Dermis microvascular lymphatic vessel endothelial cell (primary cell): Measurements from ENCODE around the gene LZTS2. TPM values are rescaled to one million over a fixed set of nuclear protein-coding genes. Genes with fewer than 3 reads are reported as not detected.

Experiments
- DNase-seq, 2 donors: peaks; one replicate each; pipeline versions ENCODE4 v3.0.0 to v3.0.0-alpha.2; 2010; ENCODE audit warnings: low read depth in 2 of 2
- total RNA-seq: library from RNA; depleted of rRNA; stranded (reverse); fragments of >200 nt; gene quantifications from 2 replicates; pipeline ENCODE4 v1.2.1, GENCODE V29; 2014

Gene LZTS2
- total RNA-seq, 1 donor from 2014 or later: 33.9 TPM

DNA sequence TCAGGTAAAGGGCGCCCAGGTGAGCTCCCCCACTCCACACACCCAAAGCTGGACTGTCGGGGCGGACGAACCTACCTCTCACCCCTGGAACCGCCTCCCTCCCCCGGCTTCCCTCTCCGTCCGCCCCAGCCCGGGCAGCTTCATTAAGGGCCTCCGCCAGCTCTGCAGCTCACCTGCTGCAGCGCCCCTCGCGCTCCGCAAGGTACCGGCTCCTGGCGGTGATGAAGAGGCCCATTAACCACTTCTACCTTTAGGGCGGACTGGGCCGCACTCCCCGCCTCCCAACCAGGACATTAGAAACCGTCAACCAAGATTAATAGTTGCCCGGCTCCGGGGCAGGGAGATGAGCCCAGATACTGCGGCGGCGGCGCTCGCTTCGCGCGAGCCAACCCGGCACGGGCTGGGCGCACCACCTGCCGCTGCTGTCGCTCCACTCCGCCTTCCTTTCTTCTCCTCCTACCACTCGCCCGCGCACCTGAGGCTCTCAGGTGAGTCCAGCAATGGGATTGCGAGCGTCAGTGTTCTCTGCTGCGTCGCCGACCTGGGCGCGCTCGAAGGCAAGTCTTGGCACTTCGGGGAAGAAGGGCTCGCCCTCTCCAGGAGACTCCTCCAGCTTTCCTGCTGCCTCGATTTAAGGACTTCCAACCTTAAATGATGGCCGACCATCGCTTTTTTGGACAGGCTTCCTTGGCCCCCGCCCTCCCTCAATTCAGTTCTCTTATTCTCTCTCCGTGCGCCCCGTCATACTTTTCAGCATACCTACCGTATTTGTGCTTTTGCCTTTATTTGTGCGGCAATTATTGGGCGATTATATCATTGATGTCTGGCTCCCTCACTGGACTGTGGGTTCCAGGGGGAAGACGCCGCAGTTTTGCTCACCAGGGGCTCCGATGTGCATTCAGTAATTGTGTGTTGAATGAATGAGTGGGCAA lies 48.6 kb downstream of the LZTS2 start:
- DNase-seq: no peak

DNA sequence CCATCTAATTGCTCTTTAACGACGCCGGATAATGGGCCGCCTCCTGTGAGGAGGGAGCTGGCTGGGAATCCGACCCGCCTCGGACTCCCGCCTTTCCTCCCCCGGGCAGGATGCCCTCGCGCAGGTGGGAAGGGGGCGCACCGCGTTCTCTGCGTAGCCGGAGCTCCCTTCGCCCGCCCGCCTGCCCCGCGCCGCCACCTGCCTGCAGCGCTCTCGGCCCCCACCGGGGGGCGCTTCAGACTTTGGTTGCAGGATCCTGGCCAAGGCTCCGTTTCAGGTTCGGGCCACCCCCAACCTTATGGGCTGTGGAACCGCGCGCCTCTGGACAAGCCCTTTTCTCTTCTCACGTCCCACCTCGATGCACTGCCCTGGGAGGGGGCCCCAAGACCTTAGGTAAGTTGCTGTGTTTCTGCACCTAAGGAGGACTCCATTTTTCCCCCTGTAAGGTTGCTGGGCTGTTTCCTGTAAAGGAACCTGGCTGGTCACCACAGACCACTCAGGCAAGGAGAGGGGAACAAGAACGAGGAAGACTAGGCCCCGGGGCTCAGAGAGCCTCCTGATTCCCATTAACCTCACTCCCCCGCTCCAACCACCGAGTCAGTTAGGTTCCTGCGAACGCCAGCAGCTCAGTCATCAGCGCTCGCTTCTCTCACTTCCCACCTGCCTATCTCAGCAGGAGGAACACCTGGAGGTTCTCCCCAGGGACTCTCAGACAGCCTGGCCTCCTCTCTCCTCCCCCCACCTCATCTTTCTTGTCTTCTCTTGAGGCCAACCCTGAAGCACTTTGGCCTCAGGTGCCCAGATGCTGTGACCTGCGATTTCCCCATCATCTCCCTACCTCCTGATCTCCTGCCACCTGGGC lies 50.8 kb downstream of the LZTS2 start:
- DNase-seq: peak in 1 of 2 donors; percentile 51

DNA sequence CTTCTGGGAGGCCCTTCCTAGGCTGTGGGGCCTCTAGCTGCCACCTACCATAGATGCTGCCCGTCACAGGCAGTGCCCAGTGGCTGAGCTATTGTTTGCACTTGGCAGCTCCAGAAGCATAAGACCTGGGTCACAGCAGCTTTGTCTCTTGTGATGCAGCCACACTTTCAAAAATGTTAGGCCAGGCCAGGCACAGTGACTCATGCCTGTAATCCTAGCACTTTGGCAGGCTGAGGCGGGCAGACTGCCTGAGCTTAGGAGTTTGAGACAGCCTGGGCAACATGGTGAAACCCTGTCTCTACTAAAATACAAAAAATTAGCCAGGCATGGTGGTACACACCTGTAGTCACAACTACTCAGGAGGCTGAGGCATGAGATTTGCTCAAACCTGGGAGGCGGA lies 52.7 kb downstream of the LZTS2 start:
- DNase-seq: no peak

DNA sequence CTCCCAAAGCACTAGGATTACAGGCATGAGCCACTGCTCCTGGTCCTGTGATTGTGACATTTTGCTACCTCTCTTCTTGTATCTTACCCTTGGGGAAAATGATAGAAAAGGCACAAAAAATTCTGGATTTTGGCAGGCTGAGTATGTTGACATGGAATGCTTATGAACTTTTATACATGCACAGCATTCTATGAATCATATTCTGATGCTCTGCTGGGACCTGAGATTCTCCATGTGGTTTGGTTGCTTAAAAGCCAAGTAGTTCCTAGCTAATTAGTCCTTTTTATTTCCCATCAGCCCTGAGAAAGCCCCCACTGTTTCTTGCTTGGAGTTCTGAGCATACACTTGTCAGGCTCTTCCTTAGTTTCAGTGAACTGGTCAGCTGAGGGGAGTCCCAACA lies 53.9 kb downstream of the LZTS2 start:
- no peak for DNase-seq

DNA sequence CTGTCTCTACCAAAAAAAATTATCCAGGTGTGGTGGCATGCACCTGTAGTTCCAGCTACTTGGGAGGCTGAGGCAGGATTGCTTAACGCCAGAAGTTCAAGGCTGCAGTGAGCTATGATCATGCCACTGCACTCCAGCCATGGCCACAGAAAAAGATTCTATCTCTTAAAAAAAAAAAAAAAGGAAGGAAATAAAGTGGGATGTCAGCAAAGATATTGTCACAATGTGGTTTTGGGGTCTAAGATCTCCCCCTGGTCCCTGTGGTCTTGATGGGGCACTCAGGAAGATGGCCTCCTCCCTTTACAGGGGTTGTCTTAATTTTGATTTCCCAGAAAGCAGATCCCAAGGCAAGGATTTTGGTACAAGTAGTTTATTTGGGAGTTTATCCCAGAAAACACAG lies 54.7 kb downstream of the LZTS2 start:
- DNase-seq: no peak

DNA sequence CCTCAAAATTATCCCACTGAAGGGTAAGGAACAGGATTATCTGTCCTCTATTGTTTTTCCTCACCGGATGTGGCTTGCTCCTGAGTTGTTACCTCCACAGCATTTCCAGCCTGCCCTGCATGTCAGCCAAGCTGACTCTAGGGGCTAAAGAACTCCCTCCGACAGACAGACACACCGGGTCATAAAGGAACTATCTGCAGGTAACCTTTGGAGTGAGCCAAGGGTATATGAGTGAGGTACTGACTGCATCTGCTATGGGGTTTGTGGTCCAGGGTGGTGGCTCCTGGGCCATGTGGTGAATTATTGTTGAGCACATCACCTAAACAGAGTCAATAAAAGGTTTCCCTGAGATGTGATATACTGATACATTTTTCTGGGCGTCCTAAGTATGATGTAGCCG lies 55.3 kb downstream of the LZTS2 start:
- DNase-seq: no peak

DNA sequence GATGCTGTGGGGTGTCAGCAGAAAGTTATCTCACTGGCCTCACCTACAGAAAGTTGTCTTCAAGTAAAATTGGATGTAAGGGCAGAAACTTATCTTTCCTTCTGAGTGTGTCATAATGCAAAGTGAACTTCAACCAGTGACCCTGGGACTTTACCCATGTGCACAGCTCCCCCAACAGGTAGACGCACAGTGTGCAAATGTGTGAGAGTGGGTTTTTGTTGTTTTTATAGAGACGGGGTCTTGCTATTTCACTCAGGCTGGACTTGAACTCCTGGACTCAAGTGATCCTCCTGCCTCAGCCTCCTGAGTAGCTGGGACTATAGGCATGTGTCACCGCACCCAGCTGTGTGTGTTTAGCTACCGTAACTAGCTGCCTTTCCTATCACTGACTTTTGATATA lies 55.8 kb downstream of the LZTS2 start:
- DNase-seq: no peak

DNA sequence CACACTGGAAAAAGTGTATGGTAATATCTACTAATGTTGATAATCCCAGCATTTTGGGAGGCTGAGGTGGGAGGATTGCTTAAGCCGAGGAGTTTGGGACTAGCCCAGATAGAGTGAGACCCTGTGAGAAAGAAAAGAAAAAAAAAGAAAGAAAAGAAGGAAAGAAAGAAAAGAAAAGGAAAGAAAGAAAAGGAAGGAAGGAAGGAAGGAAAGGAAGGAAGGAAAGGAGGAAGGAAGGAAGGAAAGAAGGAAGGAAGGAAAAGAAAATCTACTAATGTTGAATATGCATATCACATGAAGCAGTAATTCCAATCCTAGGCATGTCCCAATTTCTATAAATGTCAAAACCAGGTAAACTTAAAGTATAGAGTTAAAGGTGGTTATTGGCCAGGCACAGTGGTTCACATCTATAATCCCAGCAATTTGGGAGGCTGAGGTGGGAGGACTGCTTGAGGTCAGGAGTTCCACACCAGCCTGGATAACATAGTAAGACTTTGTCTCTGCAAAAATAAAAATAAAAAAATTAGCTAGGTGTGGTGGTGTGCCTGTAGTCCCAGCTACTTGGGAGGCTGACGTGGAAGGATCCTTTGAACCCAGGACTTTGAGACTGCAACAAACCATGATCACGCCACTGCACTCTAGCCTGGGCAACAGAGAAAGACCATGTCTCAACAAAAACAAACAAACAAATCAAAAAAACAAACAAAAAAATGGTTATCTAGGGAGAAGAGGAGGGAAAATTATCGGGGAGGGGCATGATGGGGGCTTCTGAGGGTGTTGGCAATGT lies 57.0 kb downstream of the LZTS2 start:
- DNase-seq: no peak

Other genes with a start within 250 kb of the LZTS2 start
- 17.1 and 22.8 TPM in 2 replicates for gene SLF2, start 86.8 kb upstream of the LZTS2 start, total RNA-seq
- 0.77 and 1.5 TPM in 2 replicates for gene SEMA4G, start 30.3 kb upstream of the LZTS2 start, total RNA-seq
- gene MRPL43, start 12.3 kb upstream of the LZTS2 start, total RNA-seq: 51.2 and 58.7 TPM in 2 replicates
- 5.3 and 7.0 TPM in 2 replicates for gene TWNK, start 12.3 kb upstream of the LZTS2 start, total RNA-seq
- gene PDZD7, start 31.3 kb downstream of the LZTS2 start, total RNA-seq: 0.25 and 0.51 TPM in 2 replicates
- gene SFXN3, start 31.4 kb downstream of the LZTS2 start, total RNA-seq: 51.2 and 74.8 TPM in 2 replicates
- 0.38 and 0.39 TPM in 2 replicates for gene KAZALD1, start 62.2 kb downstream of the LZTS2 start, total RNA-seq
- gene TLX1, start 131.5 kb downstream of the LZTS2 start, total RNA-seq: not detected in 2 replicates
- not detected in 2 replicates for gene LBX1, start 229.7 kb downstream of the LZTS2 start, total RNA-seq